PC-3 (cell line): ENCODE measurements around the gene SPAG4. TPM values are rescaled to one million over a fixed set of nuclear protein-coding genes. Genes with fewer than 3 reads are reported as not detected.

Experiments used
- ATAC-seq: fragments of 200-7000 bp; cut with Tn5 transposase; 2 replicates; pipeline ENCODE4 v1.9.1; 2020; ENCODE audit warnings: mild to moderate bottlenecking, moderate library complexity
- BruUV-seq: library from RNA; stranded (reverse); fragments of 400-500 nt; replicated peaks from 2 replicates; lab custom pipeline; 2021; lab: Mats Ljungman, UMichigan
- CTCF ChIA-PET: fragments of 300-600 bp; sonication (Branson Sonifier 250); formaldehyde crosslinking; loops from one replicate; lab custom pipeline; 2022; ENCODE audit warnings: antibody characterized with exemption; lab: Charles Lee
- POLR2A ChIA-PET: fragments of 300-600 bp; sonication (Branson Sonifier 250); formaldehyde crosslinking; loops from one replicate; lab custom pipeline; 2022; ENCODE audit warnings: antibody characterized with exemption; ENCODE audit not compliant: unreplicated experiment; lab: Charles Lee
- DNase-seq: peaks from one replicate; pipeline ENCODE4 v3.0.0-alpha.2; 2015
- H2AFZ ChIP-seq: fragments of 300-600 bp; sonication (generic); 2 replicates; pipeline ENCODE4 v1.6.0; 2016; ENCODE audit warnings: antibody characterized with exemption, low read length
- H3F3A ChIP-seq: fragments of 300-600 bp; sonication (generic); one replicate; pipeline ENCODE4 v1.6.0; 2017; ENCODE audit warnings: antibody characterized with exemption, low read length, control low read depth, mild to moderate bottlenecking; ENCODE audit not compliant: unreplicated experiment
- H3K27ac ChIP-seq: fragments of 300-600 bp; sonication (generic); 2 replicates; pipeline ENCODE4 v1.5.1; 2016; ENCODE audit warnings: mild to moderate bottlenecking, low read length
- H3K27me3 ChIP-seq: fragments of 300-600 bp; sonication (generic); 2 replicates; pipeline ENCODE4 v1.6.1; 2016; ENCODE audit warnings: low read length, mixed read lengths
- H3K36me3 ChIP-seq: fragments of 300-600 bp; sonication (generic); 2 replicates; pipeline ENCODE4 v1.6.1; 2016; ENCODE audit warnings: low read depth, mixed run types, low read length, mixed read lengths
- H3K4me1 ChIP-seq: fragments of 300-600 bp; sonication (generic); 2 replicates; pipeline ENCODE4 v1.5.1; 2016; ENCODE audit warnings: low read length; ENCODE audit not compliant: insufficient read depth
- H3K4me2 ChIP-seq: fragments of 300-600 bp; sonication (generic); 2 replicates; pipeline ENCODE4 v1.6.0; 2016; ENCODE audit warnings: low read length
- H3K4me3 ChIP-seq: fragments of 300-600 bp; sonication (generic); 2 replicates; pipeline ENCODE4 v1.5.1; 2016; ENCODE audit warnings: mild to moderate bottlenecking, low read length, mixed read lengths
- H3K79me2 ChIP-seq: fragments of 300-600 bp; sonication (generic); 2 replicates; pipeline ENCODE4 v1.6.1; 2017; ENCODE audit warnings: low read length, mixed read lengths
- H3K9ac ChIP-seq: fragments of 300-600 bp; sonication (generic); 2 replicates; pipeline ENCODE4 v1.6.0; 2016; ENCODE audit warnings: mild to moderate bottlenecking, low read length
- H3K9me2 ChIP-seq: fragments of 300-600 bp; sonication (generic); replicated peaks from 2 replicates; pipeline ENCODE4 v1.6.1; 2016; ENCODE audit warnings: mixed run types, low read length, mixed read lengths
- H3K9me3 ChIP-seq: fragments of 300-600 bp; sonication (generic); 2 replicates; pipeline ENCODE4 v1.6.1; 2016; ENCODE audit warnings: low read length, mixed read lengths
- H4K20me1 ChIP-seq: fragments of 300-600 bp; sonication (generic); 2 replicates; pipeline ENCODE4 v1.6.1; 2016; ENCODE audit warnings: low read length, mixed read lengths
- CTCF ChIP-seq: fragments of 300-600 bp; sonication (generic); conservative IDR thresholded peaks from 2 replicates; pipeline ENCODE4 v1.5.1; 2017; ENCODE audit warnings: antibody characterized with exemption, low read depth, mild to moderate bottlenecking, low read length
- EZH2 ChIP-seq: fragments of 300-600 bp; sonication (generic); IDR thresholded peaks from one replicate; pipeline ENCODE4 v1.6.1; 2017; ENCODE audit warnings: antibody characterized with exemption, mild to moderate bottlenecking, low read length; ENCODE audit not compliant: unreplicated experiment
- EZH2phosphoT487 ChIP-seq: fragments of 300-600 bp; sonication (generic); IDR thresholded peaks from 2 replicates; pipeline ENCODE4 v1.6.1; 2018; ENCODE audit warnings: mild to moderate bottlenecking, antibody characterized with exemption, low read length, borderline replicate concordance
- intact Hi-C: fragments of 100-400 bp; cut with micrococcal nuclease; formaldehyde crosslinking; loops from 2 replicates; pipeline ENCODE4 v1.9.0; 2023
- total RNA-seq: library from RNA; depleted of rRNA; stranded (reverse); fragments of >200 nt; gene quantifications from 2 replicates; pipeline ENCODE4 v1.2.3, GENCODE V29; 2014

Gene SPAG4
- total RNA-seq, 1 experiment from 2014 or later = 9.7 TPM

- H3K27ac ChIP-seq = no peak overlapping the region
- no peak for ATAC-seq
- no peaks in the 10 kb centered on the region for H3K9me3 ChIP-seq
- no TSS peak for BruUV-seq
- CTCF ChIA-PET = no interaction called here
- no peaks in the 10 kb centered on the region for H3K9me2 ChIP-seq
- no peaks in the 10 kb centered on the region for H3K79me2 ChIP-seq
- H4K20me1 ChIP-seq = no peaks in the 10 kb centered on the region
- no peak overlapping the region for H3K4me3 ChIP-seq
- H2AFZ ChIP-seq = no peak overlapping the region
- POLR2A ChIA-PET = no interaction called here
- H3K4me2 ChIP-seq = no peak overlapping the region
- no peak for DNase-seq
- H3K36me3 ChIP-seq = peaks cover 6% of the 10 kb centered on the region
- intact Hi-C loops = no loop called here
- no peaks in the 10 kb centered on the region for H3K4me1 ChIP-seq
- H3F3A ChIP-seq = no peaks in the 10 kb centered on the region
- TF ChIP-seq CTCF = no peak
- no peaks in the 10 kb centered on the region for H3K27me3 ChIP-seq
- no peak overlapping the region for H3K9ac ChIP-seq
Measured at GRCh38 chr20:35595456-35595855, 20.2 kb upstream of the SPAG4 start.

- ChIA-PET CTCF (no interaction called here), POLR2A (no interaction called here)
- H3K36me3 ChIP-seq = peaks cover 6% of the 10 kb centered on the region
- no peak overlapping the region for H3K9ac ChIP-seq
- DNase-seq (no peak), ATAC-seq (no peak)
- no peak overlapping the region for H3K4me3 ChIP-seq
- H2AFZ ChIP-seq = no peak overlapping the region
- H3K9me3 ChIP-seq = no peaks in the 10 kb centered on the region
- TF ChIP-seq EZH2phosphoT487 = no peak
- TF ChIP-seq CTCF = no peak
- TF ChIP-seq EZH2 = no peak
- H4K20me1 ChIP-seq = no peaks in the 10 kb centered on the region
- no peaks in the 10 kb centered on the region for H3K79me2 ChIP-seq
- no peaks in the 10 kb centered on the region for H3F3A ChIP-seq
- H3K9me2 ChIP-seq = no peaks in the 10 kb centered on the region
- no peak overlapping the region for H3K4me2 ChIP-seq
- BruUV-seq = no TSS peak
- H3K4me1 ChIP-seq = no peaks in the 10 kb centered on the region
- no peak overlapping the region for H3K27ac ChIP-seq
- intact Hi-C loops = no loop called here
- H3K27me3 ChIP-seq = no peaks in the 10 kb centered on the region
Measured at GRCh38 chr20:35595901-35596300, 19.7 kb upstream of the SPAG4 start.

GRCh38 chr20:35597186-35597585 lies 18.4 kb upstream of the SPAG4 start:
- Histone ChIP-seq H3K9me3 (no peaks in the 10 kb centered on the region), H3K27me3 (no peaks in the 10 kb centered on the region), H3K9me2 (no peaks in the 10 kb centered on the region), H4K20me1 (no peaks in the 10 kb centered on the region), H3K4me1 (no peaks in the 10 kb centered on the region), H2AFZ (no peak overlapping the region), H3F3A (no peaks in the 10 kb centered on the region), H3K36me3 (peaks cover 6% of the 10 kb centered on the region), H3K9ac (no peak overlapping the region), H3K27ac (no peak overlapping the region), H3K4me2 (no peak overlapping the region), H3K4me3 (no peak overlapping the region), H3K79me2 (no peaks in the 10 kb centered on the region)
- POLR2A ChIA-PET = no interaction called here
- no peak for ATAC-seq
- intact Hi-C loops = no loop called here
- BruUV-seq = no TSS peak
- no peak for DNase-seq
- CTCF ChIA-PET = interaction anchor here (0.6 kb wide), 1 partner anchor 54 kb away, joined by 4 read pairs; no protein-coding TSS in a partner anchor
- TF ChIP-seq EZH2 (no peak), EZH2phosphoT487 (no peak), CTCF (no peak)
